ENCODE results near the gene CLN6.

CLN6 gene

DNA sequence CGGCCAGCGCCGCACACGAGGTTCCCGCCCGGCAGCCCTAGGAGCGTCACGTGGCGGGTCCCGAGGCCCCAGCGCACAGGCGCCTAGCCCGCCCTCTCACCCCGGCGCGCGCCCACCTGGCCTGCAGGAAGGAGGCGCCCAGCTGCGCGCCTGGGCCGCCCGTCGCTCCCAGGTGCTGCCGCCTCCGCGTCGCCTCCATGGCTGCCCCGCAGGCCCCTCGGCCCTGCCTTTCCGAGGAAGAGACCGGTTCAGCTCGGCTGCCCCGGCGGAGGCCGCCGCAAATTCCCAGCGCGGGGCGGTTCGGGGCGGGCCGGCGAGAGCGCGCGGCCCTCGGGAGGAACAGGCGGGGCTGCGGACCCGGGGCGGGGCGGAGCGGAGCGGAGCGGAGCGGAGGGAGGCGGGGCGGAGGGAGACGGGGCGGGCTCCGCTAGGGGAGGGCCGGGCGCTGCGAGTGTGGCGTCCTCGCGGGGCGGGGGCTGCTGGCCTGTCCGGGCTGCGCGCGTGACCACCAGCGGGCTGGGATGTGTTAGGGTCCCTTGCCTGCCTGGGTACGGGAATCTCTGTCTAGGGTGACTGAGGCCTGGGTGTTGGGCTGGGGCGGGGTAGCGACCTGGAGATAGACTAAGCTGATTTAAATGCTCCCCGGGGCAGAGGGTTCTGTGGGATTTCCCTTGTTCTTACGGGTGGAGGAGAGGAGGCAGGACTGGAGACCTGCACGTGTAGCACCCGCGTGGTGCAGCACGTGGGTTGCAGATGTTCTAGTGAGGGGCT is at the start of gene CLN6:
Gene CLN6, minus strand, starts transcription at position 343 of the 771 bp plus-strand sequence. Its CDS starts 144 bp downstream, at position 199.
- DNase-seq: peak; percentile 56

DNA sequence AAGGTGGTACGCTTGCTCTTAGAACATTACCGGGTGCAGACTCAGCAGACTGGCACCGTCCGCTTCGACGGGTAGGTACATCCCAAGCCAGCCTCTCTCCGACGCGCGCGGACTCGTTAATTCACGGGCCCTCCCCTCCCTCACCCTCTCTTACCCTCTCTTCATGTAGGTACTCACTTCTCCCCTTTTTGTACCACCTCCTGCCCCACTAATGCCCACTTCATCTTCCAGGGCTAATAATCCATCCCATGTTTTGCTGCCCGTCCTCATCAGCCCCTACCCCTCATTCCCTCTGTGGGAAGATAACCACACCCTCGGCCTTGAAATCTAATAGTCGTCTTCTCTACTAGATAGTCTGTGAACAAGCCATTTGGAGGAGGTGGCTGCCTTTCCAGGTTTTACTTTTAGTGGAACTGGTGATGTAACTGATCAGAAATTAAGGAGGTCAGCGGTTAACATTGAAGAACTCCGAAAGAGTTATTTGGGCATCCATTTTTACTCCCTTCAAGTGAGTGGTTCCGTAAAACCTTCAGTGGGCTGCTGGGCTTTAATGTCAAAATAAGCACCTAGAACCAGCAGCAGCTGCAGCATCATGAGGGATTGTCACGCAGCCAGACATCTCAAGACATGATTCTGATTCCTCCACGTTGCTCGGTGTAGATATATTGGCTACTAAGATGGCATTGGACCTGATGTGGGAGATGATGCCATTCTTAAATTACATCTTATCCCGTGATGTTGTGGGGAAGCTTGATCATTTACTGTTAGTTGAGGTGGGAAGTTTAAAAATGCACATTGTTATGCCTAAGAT is 49.3 kb upstream of the CLN6 start:
- peak; percentile 1 for DNase-seq

DNA sequence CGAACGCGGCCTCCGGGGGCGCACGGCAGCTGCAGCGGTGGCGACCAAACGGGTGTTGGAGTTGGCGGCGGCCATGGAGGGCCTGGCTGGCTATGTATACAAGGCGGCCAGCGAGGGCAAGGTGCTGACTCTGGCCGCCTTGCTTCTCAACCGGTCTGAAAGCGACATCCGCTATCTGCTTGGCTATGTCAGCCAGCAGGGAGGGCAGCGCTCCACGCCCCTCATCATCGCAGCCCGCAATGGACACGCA is 48.7 kb upstream of the CLN6 start:
- no peak for DNase-seq

DNA sequence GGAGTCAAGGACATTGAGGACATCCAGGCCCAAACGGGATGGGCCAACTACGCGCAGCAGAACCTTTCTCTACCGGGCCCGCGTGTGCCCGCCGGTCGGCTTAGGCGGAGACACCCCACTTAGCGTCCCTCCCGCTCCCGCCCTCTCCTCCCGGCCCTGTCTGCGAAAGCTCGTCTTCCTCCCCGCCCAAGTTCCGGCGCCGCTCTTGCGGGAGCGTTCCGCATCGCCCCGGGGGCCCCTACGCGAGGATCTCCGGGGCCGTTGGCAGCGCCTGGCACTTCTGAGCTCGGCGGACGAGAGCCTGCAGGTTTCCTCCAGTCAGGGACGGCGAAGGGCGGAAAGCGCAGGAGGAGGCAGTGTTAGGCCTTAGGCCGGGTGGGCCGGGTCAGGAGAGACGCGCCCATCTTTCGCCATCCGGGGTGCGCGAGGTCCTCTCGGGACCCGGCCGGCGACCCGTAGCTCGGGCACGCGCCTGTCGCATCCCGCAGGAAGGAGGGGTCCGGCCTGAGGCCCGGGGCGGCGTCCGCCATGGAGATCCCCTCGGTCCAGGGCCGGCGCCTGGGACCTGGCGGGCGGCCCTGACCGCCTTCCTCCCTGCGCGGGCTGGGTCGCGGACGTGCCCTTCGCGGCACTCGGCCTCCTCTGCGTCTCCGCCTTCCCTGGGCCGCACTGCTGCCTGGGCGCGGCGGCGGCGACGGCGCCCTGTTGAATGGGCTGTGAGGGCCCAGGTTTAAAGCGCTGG is 48.2 kb upstream of the CLN6 start, which contains the start of gene FEM1B:
Gene FEM1B, plus strand, starts transcription at position 143 of the 742 bp plus-strand sequence. CDS start 673 bp downstream, outside the sequence.
- DNase-seq: peak; percentile 62

DNA sequence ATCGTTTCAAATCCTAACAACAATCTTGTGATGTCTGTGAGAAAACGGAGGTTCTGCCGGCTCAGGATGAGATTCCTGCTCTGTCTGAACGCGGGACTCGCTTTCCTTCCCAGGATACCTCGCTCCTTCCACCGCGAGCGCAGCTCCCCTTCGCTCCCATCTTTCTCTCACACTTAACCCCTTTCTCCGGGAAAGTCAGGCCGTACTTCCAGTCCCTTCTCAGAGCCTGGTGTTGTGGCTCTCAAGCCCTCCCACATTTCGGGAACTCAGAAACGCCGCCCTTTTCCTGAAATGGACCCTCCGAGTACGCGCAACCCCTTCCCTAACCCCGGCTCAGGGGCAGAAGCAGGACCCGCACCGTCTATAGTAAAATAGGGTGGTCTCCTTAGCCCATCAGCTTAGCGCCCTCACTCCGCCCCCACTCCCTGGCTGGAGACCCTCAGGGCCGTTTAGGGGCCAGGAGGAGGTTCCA is 47.6 kb upstream of the CLN6 start:
- peak; percentile 47 for DNase-seq

DNA sequence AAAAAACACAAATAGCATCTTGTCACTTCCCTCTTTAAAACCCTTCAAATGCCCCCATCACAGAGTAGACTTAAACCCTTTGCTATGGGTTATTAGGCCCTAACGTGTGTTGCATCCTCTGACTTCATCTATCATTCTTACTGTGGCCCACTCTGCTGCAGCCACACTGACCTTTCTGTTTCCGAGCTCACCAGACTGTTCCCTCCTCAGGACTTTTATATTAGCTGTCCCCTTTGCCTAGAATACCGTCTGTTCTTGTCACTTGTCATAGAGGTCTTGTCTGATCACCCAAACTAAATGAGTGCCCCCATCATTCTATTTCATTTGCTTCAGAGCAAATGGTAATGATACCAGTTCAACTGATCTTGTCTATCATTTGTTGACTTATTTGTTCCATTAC is 47.1 kb upstream of the CLN6 start:
- peak; percentile 38 for DNase-seq

DNA sequence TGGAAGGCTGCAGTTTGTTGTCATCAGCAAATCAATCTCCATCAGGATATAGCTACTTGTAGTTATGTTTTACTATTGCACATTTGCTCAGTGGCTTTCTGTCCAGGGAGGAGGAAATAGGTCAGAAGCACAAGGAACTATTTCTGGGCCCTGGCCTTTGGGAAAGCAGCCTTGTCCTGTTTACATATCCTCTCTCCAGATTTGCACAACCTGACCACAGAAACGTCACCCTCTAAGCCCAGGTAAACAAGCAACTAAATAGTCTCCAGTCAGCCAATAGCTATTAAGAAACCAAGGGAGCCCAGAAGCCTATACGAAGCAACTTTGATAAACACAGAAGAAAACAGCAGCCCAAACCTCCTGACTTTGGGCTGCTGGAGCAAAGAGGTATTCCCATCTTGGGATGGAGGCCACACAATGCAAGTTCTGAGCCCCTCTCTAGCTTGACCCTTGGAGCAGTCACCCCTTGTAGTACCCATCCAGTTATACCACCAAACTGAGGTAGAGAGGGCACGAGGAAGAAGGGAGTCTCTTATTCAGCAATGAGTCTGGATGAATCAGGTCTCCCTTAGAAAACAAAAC is 45.7 kb upstream of the CLN6 start:
- DNase-seq: no peak

DNA sequence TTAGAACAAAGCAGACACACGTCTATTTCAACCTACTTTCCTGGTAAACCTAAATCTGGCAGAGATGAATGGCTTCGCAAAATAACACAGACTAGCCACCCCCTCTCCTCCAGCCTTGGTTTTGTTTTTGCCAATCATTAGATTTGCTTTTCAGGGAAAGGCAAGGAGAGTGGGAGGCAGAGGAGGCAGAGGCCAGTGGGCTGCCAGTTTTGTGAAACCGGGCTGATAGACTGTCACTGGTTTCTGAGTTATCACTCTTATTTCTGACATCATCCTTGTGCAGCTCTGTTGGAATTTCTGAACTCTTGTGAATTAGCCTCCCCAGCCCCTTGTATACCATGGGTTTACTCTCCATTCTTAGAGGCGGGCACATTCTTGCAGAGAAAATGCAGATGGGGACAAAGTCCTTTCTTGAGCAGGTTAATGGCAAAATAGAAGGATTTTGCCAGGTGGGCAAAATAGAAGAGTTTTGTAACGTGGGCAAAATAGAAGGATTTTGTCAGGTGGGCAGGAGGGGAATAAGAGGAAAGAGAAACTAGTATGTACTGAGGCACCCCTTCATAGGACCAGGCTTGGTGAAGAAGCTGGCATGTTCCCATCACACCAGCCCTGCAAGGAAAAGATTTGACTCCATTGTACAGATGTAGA is 44.8 kb upstream of the CLN6 start:
- DNase-seq: no peak

DNA sequence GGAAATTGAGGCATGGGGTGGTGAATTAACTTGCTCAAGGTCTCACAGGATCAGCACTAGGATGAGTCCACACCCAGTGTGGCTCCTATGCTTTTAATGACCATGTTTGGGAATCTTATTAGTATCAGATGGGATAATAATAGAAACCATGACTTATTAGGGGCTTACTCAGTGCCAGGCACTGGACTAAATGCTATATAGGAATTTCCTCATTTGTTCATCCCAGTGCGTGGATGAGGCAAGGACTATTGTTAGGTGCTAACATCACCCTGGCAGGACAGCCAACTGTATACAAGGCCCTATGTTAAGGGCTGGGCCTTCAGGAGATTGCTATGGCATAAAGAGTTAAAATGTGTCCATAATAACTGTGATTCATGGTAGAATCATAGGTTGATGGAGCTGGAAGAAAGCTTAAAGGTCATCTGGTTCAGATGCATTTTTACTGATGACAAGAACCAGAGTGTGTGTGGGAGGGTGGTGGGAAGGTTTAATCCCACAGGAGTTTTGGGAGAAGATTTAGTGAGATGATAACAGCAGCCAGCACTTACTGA is 43.3 kb upstream of the CLN6 start:
- no peak for DNase-seq

DNA sequence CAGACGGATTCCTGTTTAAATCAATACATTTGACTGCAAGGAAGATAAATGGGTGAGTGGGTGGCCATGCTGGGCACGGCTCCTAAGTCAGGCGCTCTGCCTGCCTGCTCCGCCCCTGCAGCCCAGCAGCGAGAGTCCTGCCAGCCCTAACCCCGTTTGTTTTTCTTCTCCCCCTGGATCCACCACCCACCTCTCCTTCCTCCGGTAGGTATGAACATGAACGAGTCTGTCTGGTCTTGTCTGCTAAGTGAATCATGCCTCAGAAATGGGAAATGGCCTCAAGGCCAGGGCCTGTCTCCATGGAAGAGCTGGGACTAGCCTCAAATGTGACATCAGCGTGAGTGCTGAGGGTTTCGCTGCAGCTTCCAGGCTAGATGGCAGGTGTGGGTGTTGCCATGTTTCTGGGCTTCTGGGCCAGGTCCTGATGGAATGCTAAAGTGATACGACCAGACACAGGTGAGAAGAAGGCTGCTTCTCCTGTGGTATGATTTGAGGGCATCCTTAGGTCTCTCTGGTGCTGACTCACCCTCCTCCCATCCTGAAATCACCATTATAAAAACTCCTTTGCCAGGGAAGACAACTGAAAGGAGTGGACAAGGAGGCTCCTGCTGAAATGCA is 42.4 kb upstream of the CLN6 start:
- no peak for DNase-seq

DNA sequence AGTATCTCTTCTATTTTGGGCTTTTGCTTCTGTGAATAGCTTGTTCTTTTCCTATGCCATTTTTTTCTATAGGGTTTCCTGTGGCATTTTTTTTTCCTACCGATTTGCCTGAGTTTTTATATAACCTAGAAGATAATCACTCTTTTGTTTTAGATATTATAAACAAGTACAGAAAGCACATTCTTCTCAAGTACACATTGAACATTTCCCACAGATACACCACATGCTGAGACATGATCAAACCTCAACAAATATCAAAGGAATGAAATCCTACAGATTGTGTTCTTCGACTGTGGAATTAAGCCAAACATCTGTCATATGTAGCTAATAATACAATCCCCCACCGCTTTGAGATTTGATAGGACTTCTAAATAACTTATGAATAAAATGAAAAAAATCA is 38.9 kb upstream of the CLN6 start:
- no peak for DNase-seq

DNA sequence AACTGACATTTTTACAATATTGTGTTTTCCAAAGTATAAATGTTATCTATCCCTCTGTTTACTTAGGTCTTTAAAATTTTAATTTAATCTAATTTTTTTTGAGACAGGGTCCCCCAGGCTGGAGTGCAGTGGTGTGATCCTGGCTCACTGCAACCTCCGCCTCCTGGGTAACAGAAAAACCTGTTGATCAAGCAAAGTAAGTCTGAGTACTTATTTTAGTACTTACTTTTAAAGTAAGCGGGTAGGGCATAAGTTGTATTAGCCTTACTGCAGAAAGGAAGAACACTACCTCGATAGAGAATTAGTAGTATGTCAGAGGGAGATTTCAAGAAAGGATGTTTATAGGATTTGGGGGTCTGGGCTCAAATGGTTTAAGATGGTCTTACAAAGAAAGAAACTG is 36.1 kb upstream of the CLN6 start:
- peak; percentile 0 for DNase-seq

DNA sequence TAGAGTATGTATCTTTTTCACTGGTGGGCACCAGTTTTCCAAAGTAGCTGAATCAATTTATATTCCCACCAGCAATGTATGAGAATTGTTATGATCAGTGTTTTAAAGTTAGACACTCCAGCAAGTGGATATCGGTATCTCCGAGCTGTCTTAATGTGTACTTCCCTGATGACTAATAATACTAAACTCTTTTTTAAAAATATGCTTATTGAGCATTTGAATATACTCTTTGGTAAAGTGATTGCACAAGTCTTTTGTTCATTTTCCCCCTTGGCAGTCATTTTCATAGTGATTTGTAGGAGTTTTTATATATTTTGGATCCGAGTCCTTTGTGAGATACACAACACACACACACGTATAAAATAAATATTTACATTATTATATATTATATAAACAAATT is 35.6 kb upstream of the CLN6 start:
- no peak for DNase-seq

DNA sequence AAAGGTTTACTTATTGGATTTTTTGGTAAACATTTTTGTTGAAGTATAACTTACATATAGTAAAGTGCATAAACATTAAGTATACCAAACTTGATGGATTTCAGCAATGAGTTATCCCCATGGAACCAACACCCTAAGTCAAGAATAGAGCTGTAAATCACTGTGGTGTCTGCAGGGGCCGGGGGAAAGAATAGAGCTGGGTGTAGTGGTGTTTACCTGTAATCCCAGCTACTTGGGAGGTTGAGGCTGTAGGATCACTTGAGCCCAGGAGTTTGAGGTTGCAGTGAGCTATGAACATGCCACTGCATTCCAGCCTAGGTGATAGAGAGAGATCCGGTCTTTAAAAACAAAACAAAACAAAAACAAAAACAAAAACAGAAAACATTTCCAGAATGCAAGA is 34.8 kb upstream of the CLN6 start:
- no peak for DNase-seq

DNA sequence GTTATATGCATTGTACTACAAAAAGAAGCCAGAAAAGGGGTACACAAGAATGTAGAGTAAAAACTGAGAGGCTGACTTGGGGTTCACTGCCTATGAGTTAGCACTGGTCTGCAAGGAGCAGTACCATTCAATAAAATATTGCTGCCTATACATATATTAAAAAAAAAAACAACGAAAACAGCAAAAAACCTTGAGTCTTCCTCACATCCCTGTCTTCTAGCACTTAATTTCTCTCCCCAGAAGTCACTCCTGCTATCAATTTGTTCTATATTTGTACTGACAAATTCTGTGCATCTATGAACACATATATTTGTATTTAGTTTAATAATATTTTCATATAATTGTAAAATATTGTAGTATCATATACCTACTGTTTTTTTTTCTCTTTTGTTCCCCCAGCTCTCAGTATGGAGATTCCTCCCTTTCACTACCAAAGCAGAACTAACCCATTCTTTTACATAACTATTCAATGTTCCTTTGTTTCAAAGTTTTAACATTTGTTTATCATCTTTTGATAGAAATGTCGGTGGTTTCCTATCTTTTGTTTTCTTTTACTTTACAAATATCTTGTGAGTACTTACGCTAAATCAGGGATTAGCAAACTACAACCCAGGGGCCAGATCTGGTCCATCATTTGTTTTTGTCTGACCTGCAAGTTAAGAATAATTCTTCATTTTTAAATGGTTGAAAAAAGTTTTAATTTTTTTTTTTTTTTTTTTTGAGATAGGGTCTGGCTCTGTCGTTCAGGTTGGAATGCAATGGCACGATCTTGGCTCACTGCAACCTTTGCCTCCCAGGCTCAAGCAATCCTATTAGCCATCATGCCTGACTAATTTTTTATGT is 33.2 kb upstream of the CLN6 start:
- no peak for DNase-seq

DNA sequence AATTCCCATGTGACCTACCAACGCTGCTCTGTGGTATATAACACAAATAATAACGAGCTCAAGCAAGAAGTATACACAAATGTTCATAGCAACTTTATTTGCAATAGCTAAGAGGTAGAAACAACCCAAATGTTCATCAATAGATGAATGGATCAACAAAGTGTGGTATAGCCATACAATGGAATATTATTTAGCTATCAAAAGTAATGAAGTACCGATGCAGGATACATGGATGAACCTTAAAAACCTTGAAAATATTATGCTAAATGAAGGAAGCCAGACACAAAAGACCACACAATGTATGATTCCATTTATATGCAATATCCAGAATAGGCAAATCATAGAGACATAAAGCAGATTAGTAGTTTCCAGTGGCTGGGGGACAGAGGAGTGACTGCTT is 32.5 kb upstream of the CLN6 start:
- no peak for DNase-seq

DNA sequence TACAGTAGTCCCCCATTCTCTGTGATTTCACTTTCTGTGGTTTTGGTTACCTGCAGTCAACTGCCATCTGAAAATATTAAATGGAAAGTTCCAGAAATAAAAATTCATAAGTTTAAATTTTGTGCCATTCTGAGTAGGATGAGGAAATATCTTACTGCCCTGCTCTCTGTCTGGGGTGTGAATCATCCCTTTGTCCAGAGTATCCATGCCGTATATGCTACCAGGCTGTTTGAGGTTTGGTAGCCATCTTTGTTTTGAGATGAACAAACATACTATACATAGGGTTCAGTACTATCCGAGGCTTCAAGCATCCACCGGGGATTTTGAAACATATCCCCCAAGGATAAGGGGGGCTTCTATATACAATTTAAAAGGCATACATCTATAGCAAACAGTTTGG is 31.7 kb upstream of the CLN6 start:
- DNase-seq: no peak

DNA sequence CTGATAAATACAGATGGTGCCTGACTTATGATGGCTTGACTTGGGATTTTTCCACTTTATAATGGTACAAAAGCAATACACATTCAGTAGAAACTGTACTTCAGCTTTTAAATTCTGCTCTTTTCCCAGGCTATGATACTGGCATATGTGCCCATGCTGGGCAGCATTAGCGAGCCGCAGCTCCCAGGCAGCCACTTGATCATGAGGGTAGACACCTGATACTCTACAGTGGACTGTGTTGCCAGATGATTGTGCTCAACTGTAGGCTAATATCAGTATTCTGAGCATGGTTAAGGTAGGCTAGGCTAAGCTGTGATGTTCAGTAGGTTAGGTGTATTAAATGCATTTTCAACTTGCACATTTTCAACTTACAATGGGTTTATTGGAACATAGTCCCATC is 30.4 kb upstream of the CLN6 start:
- peak; percentile 0 for DNase-seq

DNA sequence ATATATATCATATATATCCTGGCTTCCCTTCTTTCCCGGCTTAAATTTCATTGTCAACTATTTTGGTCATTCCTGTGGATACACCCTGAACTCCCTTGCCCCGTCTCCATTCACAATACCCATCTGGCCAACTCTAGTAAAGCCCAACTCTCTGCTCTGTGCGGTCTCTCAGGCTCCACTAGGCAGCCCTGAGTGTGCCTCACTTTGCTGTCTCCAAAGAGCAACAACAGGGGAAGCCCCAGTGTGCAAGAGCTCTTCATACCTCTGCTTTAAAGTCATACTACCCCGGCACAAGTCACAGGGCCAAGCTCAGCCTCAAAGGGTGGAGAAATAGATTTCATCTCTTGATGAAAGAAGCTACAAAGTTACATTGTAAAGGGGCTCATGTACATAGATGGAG is 29.2 kb upstream of the CLN6 start:
- DNase-seq: no peak

DNA sequence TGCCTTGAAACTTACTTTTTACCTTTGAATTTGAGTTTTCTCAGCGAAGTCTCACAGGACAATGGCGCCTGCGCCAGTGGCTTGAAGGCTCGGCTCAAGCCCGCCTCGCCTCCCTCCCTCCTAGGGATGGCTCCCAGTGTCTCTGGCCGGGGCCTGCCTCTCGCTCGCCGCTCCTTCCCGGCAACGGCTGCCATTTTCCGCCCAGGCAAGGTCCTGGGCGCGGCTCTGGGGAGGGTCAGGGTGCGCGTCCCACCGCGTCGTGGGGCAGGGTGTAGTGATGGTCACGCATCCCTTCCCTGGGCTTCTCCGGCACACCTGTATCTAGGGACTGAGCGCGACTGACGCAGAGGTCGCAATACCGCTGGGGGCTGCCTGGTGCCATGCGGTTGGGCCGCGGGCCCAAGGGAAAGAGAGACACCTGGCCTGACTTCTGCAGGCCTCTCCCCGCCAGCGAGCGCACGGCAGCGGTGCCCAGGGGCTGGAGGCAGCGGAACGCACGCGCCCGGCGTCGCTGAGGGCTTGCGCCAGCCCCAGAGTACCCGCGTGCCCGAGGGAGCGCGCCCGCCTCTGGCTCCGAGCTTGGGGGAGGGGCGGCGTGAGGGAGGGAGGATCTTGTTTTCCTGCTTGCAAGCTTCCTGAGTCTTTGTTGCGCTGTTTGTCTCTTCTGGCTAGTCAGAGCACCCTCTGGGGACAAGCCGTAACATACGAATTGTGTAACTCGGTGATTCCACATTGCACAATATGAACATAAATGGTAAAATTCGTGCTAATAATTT is 27.3 kb upstream of the CLN6 start:
- DNase-seq: peak; percentile 44
